ENCODE data around the gene FGF12.

Gene FGF12

DNA sequence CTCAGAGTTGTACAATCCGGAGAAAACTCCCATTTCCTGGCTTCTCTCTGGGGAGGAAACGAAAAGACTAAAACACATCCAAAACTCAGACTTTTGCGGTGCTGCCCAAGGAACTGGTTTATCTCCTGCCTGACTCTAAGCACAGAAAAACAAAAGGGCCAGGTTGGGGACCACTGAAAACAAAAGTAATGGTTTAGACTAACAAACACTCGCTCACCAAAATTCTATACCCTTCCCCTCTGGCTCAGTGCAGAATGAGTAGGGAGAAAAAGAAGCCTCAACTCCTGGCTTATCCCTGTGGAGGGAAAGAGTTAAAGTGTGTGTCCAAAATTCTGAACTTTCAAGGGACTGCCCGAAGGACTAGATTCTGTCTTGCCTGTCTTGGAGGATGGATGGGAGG, 173.6 kb downstream of the FGF12 start:
- 77% methylated on average over 4 of the region's 5 CpGs for WGBS
- Histone ChIP-seq H3K27ac (ENCODE audit: low read depth, low read length) (no peak overlapping the region), H3K27me3 (ENCODE audit: insufficient read depth, low read length) (no peaks in the 10 kb centered on the region), H3K36me3 (ENCODE audit: insufficient read depth, low read length) (no peaks in the 10 kb centered on the region), H3K4me3 (ENCODE audit: low read length) (no peak overlapping the region), H3K9me3 (ENCODE audit: insufficient read depth, low read depth, low read length) (no peaks in the 10 kb centered on the region), H3K9ac (ENCODE audit: low read depth, low read length) (no peak overlapping the region), H3K4me1 (ENCODE audit: insufficient read depth, low read length) (no peaks in the 10 kb centered on the region)

- no peaks in the 10 kb centered on the region for H3K4me1 ChIP-seq (ENCODE audit: insufficient read depth, low read length)
- H3K9ac ChIP-seq (ENCODE audit: low read depth, low read length) = no peak overlapping the region
- H3K27me3 ChIP-seq (ENCODE audit: insufficient read depth, low read length) = no peaks in the 10 kb centered on the region
- 92% methylated on average over 1 of the region's 1 CpG for WGBS
- H3K27ac ChIP-seq (ENCODE audit: low read depth, low read length) = no peak overlapping the region
- H3K4me3 ChIP-seq (ENCODE audit: low read length) = no peak overlapping the region
- no peaks in the 10 kb centered on the region for H3K9me3 ChIP-seq (ENCODE audit: insufficient read depth, low read depth, low read length)
- H3K36me3 ChIP-seq (ENCODE audit: insufficient read depth, low read length) = no peaks in the 10 kb centered on the region
Measured at GRCh38 chr3:192550356-192550755, 177.0 kb downstream of the FGF12 start.

GRCh38 chr3:192545333-192545732, 182.0 kb downstream of the FGF12 start:
- H3K4me1 ChIP-seq (ENCODE audit: insufficient read depth, low read length) = no peaks in the 10 kb centered on the region
- no peak overlapping the region for H3K9ac ChIP-seq (ENCODE audit: low read depth, low read length)
- H3K27ac ChIP-seq (ENCODE audit: low read depth, low read length) = no peak overlapping the region
- no peaks in the 10 kb centered on the region for H3K36me3 ChIP-seq (ENCODE audit: insufficient read depth, low read length)
- H3K9me3 ChIP-seq (ENCODE audit: insufficient read depth, low read depth, low read length) = no peaks in the 10 kb centered on the region
- no peak overlapping the region for H3K4me3 ChIP-seq (ENCODE audit: low read length)
- WGBS = 90% methylated on average over 5 of the region's 5 CpGs
- H3K27me3 ChIP-seq (ENCODE audit: insufficient read depth, low read length) = no peaks in the 10 kb centered on the region

GRCh38 chr3:192543163-192543562, 184.2 kb downstream of the FGF12 start:
- Histone ChIP-seq H3K4me3 (ENCODE audit: low read length) (no peak overlapping the region), H3K27ac (ENCODE audit: low read depth, low read length) (no peak overlapping the region), H3K36me3 (ENCODE audit: insufficient read depth, low read length) (no peaks in the 10 kb centered on the region), H3K9ac (ENCODE audit: low read depth, low read length) (no peak overlapping the region), H3K9me3 (ENCODE audit: insufficient read depth, low read depth, low read length) (no peaks in the 10 kb centered on the region), H3K27me3 (ENCODE audit: insufficient read depth, low read length) (no peaks in the 10 kb centered on the region), H3K4me1 (ENCODE audit: insufficient read depth, low read length) (no peaks in the 10 kb centered on the region)
- WGBS = 90% methylated on average over 3 of the region's 3 CpGs

- Histone ChIP-seq H3K27me3 (ENCODE audit: insufficient read depth, low read length) (peaks cover 41% of the 10 kb centered on the region), H3K9ac (ENCODE audit: low read depth, low read length) (no peak overlapping the region)
- 89% methylated on average over 7 of the region's 7 CpGs for WGBS
Measured at GRCh38 chr3:192516820-192517219, 210.5 kb downstream of the FGF12 start.

GRCh38 chr3:192515664-192516045, 211.7 kb downstream of the FGF12 start:
- Histone ChIP-seq H3K4me1 (ENCODE audit: insufficient read depth, low read length) (peaks cover 9% of the 10 kb centered on the region; the same call in 1 of the 2 replicates), H3K4me3 (ENCODE audit: low read length) (peak overlapping the region; percentile 73), H3K27me3 (ENCODE audit: insufficient read depth, low read length) (peaks cover 41% of the 10 kb centered on the region), H3K9me3 (ENCODE audit: insufficient read depth, low read depth, low read length) (no peaks in the 10 kb centered on the region), H3K9ac (ENCODE audit: low read depth, low read length) (peak overlapping the region; percentile 54; the same call in 1 of the 2 replicates), H3K27ac (ENCODE audit: low read depth, low read length) (no peak overlapping the region), H3K36me3 (ENCODE audit: insufficient read depth, low read length) (no peaks in the 10 kb centered on the region)
- WGBS = 6% methylated on average over 10 of the region's 10 CpGs

More at GRCh38 chr3:192516820-192517219, 210.5 kb downstream of the FGF12 start:
- Histone ChIP-seq H3K9me3 (ENCODE audit: insufficient read depth, low read depth, low read length) (no peaks in the 10 kb centered on the region), H3K4me3 (ENCODE audit: low read length) (no peak overlapping the region), H3K27ac (ENCODE audit: low read depth, low read length) (no peak overlapping the region), H3K36me3 (ENCODE audit: insufficient read depth, low read length) (no peaks in the 10 kb centered on the region), H3K4me1 (ENCODE audit: insufficient read depth, low read length) (peaks cover 9% of the 10 kb centered on the region; the same call in 1 of the 2 replicates)

DNA sequence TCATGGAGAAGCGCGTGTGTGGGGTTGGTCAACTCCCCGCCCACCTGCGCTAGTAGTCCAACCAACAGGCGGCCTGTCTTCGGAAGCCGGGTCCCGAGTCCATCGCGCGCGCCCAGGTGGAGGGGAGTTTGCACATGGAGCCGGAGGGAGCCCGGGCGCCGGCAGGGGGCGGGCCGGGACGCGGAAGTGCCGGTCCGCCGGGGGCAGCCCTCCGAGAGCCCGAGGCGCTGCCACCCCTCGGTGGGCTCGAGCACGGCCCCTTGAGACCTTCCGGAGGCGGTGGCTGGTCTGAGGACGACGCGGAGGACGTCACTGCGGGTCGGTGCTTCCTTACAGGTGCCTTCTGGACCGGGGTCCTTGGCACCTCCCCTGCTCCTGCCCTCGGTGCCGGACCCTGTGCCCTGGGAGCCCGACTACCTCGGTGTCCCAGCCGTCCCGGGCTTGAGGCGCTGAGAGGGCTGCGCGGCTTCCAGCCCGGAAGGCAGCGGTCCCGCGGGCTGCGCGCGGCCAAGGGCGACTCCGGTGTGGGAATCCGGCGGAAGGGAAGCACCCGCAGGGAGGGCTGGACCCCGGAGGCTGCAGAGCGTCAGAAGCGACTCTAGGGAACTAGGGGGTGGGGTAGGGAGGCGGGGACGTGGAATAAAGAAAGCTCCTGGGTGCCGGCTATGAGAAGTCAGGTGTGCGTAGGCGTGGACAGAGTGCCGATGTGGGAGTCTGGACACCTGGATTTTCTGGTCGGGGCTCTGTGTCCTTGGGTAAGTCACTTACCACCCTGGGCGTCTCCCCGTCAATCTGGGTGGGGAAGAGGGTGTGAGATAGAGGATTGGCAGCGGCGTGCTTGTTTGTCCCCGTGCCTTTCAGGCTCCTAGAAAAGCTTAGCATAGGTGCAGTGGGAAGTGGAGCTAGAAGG, 212.3 kb downstream of the FGF12 start:
- WGBS = under 1% methylated on average over 74 of the region's 74 CpGs
- Histone ChIP-seq H3K27ac (ENCODE audit: low read depth, low read length) (no peak overlapping the region; the same call in 1 of the 2 replicates), H3K4me1 (ENCODE audit: insufficient read depth, low read length) (peaks cover 9% of the 10 kb centered on the region; the same call in 1 of the 2 replicates), H3K27me3 (ENCODE audit: insufficient read depth, low read length) (peaks cover 41% of the 10 kb centered on the region), H3K9me3 (ENCODE audit: insufficient read depth, low read depth, low read length) (no peaks in the 10 kb centered on the region), H3K4me3 (ENCODE audit: low read length) (peak overlapping the region; percentile 73), H3K36me3 (ENCODE audit: insufficient read depth, low read length) (no peaks in the 10 kb centered on the region), H3K9ac (ENCODE audit: low read depth, low read length) (peak overlapping the region; percentile 54)

- Histone ChIP-seq H3K4me1 (ENCODE audit: insufficient read depth, low read length) (peaks cover 9% of the 10 kb centered on the region; the same call in 1 of the 2 replicates), H3K27ac (ENCODE audit: low read depth, low read length) (no peak overlapping the region), H3K9ac (ENCODE audit: low read depth, low read length) (no peak overlapping the region), H3K4me3 (ENCODE audit: low read length) (peak overlapping the region; percentile 73), H3K9me3 (ENCODE audit: insufficient read depth, low read depth, low read length) (no peaks in the 10 kb centered on the region), H3K27me3 (ENCODE audit: insufficient read depth, low read length) (peaks cover 41% of the 10 kb centered on the region), H3K36me3 (ENCODE audit: insufficient read depth, low read length) (no peaks in the 10 kb centered on the region)
- under 1% methylated on average over 39 of the region's 39 CpGs for WGBS
Measured at GRCh38 chr3:192514081-192514753, 213.1 kb downstream of the FGF12 start.

DNA sequence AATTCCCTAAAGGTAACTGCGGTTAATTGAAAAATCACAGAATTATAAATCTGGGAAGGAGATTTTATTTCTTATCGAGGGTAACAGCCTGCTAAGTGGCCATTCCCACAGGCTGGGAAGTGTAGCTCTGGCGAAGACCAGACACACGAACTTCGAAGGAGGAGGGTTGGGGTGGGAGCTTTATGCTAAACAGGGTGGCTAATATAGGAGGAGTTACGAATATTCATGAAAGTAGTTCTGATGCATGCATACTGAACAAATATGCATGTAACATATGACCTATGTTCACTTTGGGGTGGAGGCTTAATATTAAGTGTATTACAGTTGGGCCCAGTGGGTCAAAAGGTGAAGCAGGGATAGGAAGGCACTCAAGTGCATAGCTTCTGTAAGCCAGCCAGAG, 221.6 kb downstream of the FGF12 start:
- H3K27ac ChIP-seq (ENCODE audit: low read depth, low read length) = no peak overlapping the region
- H3K4me3 ChIP-seq (ENCODE audit: low read length) = no peak overlapping the region
- WGBS = 78% methylated on average over 6 of the region's 6 CpGs
- H3K27me3 ChIP-seq (ENCODE audit: insufficient read depth, low read length) = no peaks in the 10 kb centered on the region
- H3K36me3 ChIP-seq (ENCODE audit: insufficient read depth, low read length) = no peaks in the 10 kb centered on the region
- no peak overlapping the region for H3K9ac ChIP-seq (ENCODE audit: low read depth, low read length)
- H3K4me1 ChIP-seq (ENCODE audit: insufficient read depth, low read length) = no peaks in the 10 kb centered on the region
- no peaks in the 10 kb centered on the region for H3K9me3 ChIP-seq (ENCODE audit: insufficient read depth, low read depth, low read length)

GRCh38 chr3:192501401-192501800, 225.9 kb downstream of the FGF12 start:
- 97% methylated on average over 3 of the region's 3 CpGs for WGBS
- Histone ChIP-seq H3K9me3 (ENCODE audit: insufficient read depth, low read depth, low read length) (no peaks in the 10 kb centered on the region), H3K36me3 (ENCODE audit: insufficient read depth, low read length) (no peaks in the 10 kb centered on the region), H3K4me1 (ENCODE audit: insufficient read depth, low read length) (no peaks in the 10 kb centered on the region), H3K27me3 (ENCODE audit: insufficient read depth, low read length) (no peaks in the 10 kb centered on the region), H3K4me3 (ENCODE audit: low read length) (no peak overlapping the region), H3K27ac (ENCODE audit: low read depth, low read length) (no peak overlapping the region), H3K9ac (ENCODE audit: low read depth, low read length) (no peak overlapping the region)

- Histone ChIP-seq H3K4me3 (ENCODE audit: low read length) (no peak overlapping the region), H3K36me3 (ENCODE audit: insufficient read depth, low read length) (no peaks in the 10 kb centered on the region), H3K4me1 (ENCODE audit: insufficient read depth, low read length) (no peaks in the 10 kb centered on the region), H3K9me3 (ENCODE audit: insufficient read depth, low read depth, low read length) (no peaks in the 10 kb centered on the region), H3K9ac (ENCODE audit: low read depth, low read length) (no peak overlapping the region), H3K27me3 (ENCODE audit: insufficient read depth, low read length) (no peaks in the 10 kb centered on the region), H3K27ac (ENCODE audit: low read depth, low read length) (no peak overlapping the region)
- WGBS = 87% methylated on average over 7 of the region's 7 CpGs
Measured at GRCh38 chr3:192496905-192497587, 230.3 kb downstream of the FGF12 start.
